Astrocyte (in vitro differentiated cells and primary cell): ENCODE data around the gene C10orf143. TPM values are rescaled to one million over a fixed set of nuclear protein-coding genes. Genes with fewer than 3 reads are reported as not detected.

Experiments used
- DNase-seq: peaks from one replicate; pipeline ENCODE4 v3.0.0-alpha.2; 2010; ENCODE audit warnings: low read depth
- FAIRE-seq: peaks from 2 replicates; lab custom pipeline; 2011; peaks lifted over from hg19 to GRCh38; lab: Jason Lieb, UNC
- H2AFZ ChIP-seq: 2 replicates; pipeline ENCODE4 v1.6.0; 2012; ENCODE audit warnings: low read depth, low read length, inconsistent platforms
- H3K27ac ChIP-seq: 2 replicates; pipeline ENCODE4 v1.5.1; 2011; ENCODE audit warnings: low read depth, low read length, inconsistent platforms
- H3K27me3 ChIP-seq: 2 replicates; pipeline ENCODE4 v1.6.0; 2011; ENCODE audit warnings: low read length, inconsistent platforms; ENCODE audit not compliant: insufficient read depth
- H3K36me3 ChIP-seq: 2 replicates; pipeline ENCODE4 v1.5.1; 2011; ENCODE audit warnings: low read length, inconsistent platforms; ENCODE audit not compliant: insufficient read depth
- H3K4me1 ChIP-seq: 2 replicates; pipeline ENCODE4 v1.5.1; 2011; ENCODE audit warnings: low read length, inconsistent platforms; ENCODE audit not compliant: insufficient read depth
- H3K4me2 ChIP-seq: 2 replicates; pipeline ENCODE4 v1.6.0; 2012; ENCODE audit warnings: low read length, inconsistent platforms
- H3K4me3 ChIP-seq: 2 replicates; pipeline ENCODE4 v1.5.1; 2011; ENCODE audit warnings: low read depth, mild to moderate bottlenecking, low read length, inconsistent platforms; ENCODE audit not compliant: insufficient read depth
- H3K79me2 ChIP-seq: 2 replicates; pipeline ENCODE4 v1.6.0; 2012; ENCODE audit warnings: mild to moderate bottlenecking, low read length, inconsistent platforms; ENCODE audit not compliant: insufficient read depth
- H3K9ac ChIP-seq: 2 replicates; pipeline ENCODE4 v1.6.0; 2012; ENCODE audit warnings: mild to moderate bottlenecking, low read length, inconsistent platforms
- H3K9me3 ChIP-seq: 2 replicates; pipeline ENCODE4 v1.5.1; 2012; ENCODE audit warnings: low read depth, mild to moderate bottlenecking, low read length, inconsistent platforms; ENCODE audit not compliant: insufficient read depth
- H4K20me1 ChIP-seq: 2 replicates; pipeline ENCODE4 v1.6.0; 2012; ENCODE audit warnings: low read length, inconsistent platforms; ENCODE audit not compliant: insufficient read depth
- H3K27ac Mint-ChIP-seq: one replicate; pipeline ENCODE4 v1.8.0; 2021; ENCODE audit warnings: mild to moderate bottlenecking, mixed read lengths; ENCODE audit not compliant: unreplicated experiment
- H3K27me3 Mint-ChIP-seq: one replicate; pipeline ENCODE4 v1.8.0; 2021; ENCODE audit warnings: low read depth, mixed read lengths; ENCODE audit not compliant: unreplicated experiment
- H3K36me3 Mint-ChIP-seq: one replicate; pipeline ENCODE4 v1.8.0; 2021; ENCODE audit warnings: low read depth, mixed read lengths; ENCODE audit not compliant: unreplicated experiment
- H3K4me1 Mint-ChIP-seq: one replicate; pipeline ENCODE4 v1.8.0; 2021; ENCODE audit warnings: low read depth, mixed read lengths; ENCODE audit not compliant: unreplicated experiment
- H3K4me3 Mint-ChIP-seq: one replicate; pipeline ENCODE4 v1.8.0; 2021; ENCODE audit warnings: mild to moderate bottlenecking, moderate library complexity, mixed read lengths; ENCODE audit not compliant: unreplicated experiment
- H3K9me3 Mint-ChIP-seq: one replicate; pipeline ENCODE4 v1.8.0; 2021; ENCODE audit warnings: mild to moderate bottlenecking, mixed read lengths; ENCODE audit not compliant: unreplicated experiment
- CTCF ChIP-seq: IDR thresholded peaks from 2 replicates; pipeline ENCODE4 v1.5.1; 2011; ENCODE audit warnings: low read depth, mild to moderate bottlenecking, inconsistent platforms, low read length, moderate library complexity; ENCODE audit not compliant: insufficient read depth
- EZH2 ChIP-seq: IDR thresholded peaks from 2 replicates; pipeline ENCODE4 v1.6.1; 2012; ENCODE audit warnings: mild to moderate bottlenecking, low read length, inconsistent platforms; ENCODE audit not compliant: insufficient read depth
- total RNA-seq: library from RNA; stranded (reverse); gene quantifications from 2 replicates; pipeline ENCODE4 v1.2.1, GENCODE V29; 2021

The C10orf143 gene
- total RNA-seq, 1 donor from 2014 or later, result 0.73 TPM

- peaks cover 3% of the 10 kb centered on the region for H3K27me3 Mint-ChIP-seq
- peak overlapping the region; percentile 79 for H3K27ac Mint-ChIP-seq
- no peaks in the 10 kb centered on the region for H3K27me3 ChIP-seq
These were observed 27.2 kb upstream of the C10orf143 start for GRCh38 chr10:130137659-130138478.

GRCh38 chr10:130137090-130137448, 26.4 kb upstream of the C10orf143 start:
- Histone ChIP-seq H3K4me3 (peak overlapping the region; percentile 92), H4K20me1 (peaks cover 49% of the 10 kb centered on the region), H3K4me2 (peak overlapping the region; percentile 99), H3K27ac (peak overlapping the region; percentile 82), H2AFZ (peak overlapping the region; percentile 92), H3K9me3 (no peaks in the 10 kb centered on the region), H3K36me3 (peaks cover 2% of the 10 kb centered on the region), H3K9ac (peak overlapping the region; percentile 91), H3K79me2 (peaks cover 59% of the 10 kb centered on the region), H3K27me3 (no peaks in the 10 kb centered on the region), H3K4me1 (peaks cover 14% of the 10 kb centered on the region)
- Mint-ChIP-seq H3K4me1 (peaks cover 28% of the 10 kb centered on the region), H3K4me3 (peak overlapping the region; percentile 95), H3K36me3 (no peaks in the 10 kb centered on the region), H3K27me3 (peaks cover 3% of the 10 kb centered on the region), H3K27ac (peak overlapping the region; percentile 79), H3K9me3 (no peaks in the 10 kb centered on the region)
- TF ChIP-seq EZH2 (no peak), CTCF (no peak)
- FAIRE-seq (no peak), DNase-seq (peak; percentile 40)

More at GRCh38 chr10:130137659-130138478, 27.2 kb upstream of the C10orf143 start:
- H3K27ac ChIP-seq, result peak overlapping the region; percentile 82
- no peaks in the 10 kb centered on the region for H3K9me3 ChIP-seq
- FAIRE-seq (no peak), DNase-seq (no peak)
- no peaks in the 10 kb centered on the region for H3K9me3 Mint-ChIP-seq
- peaks cover 67% of the 10 kb centered on the region for H3K79me2 ChIP-seq
- TF ChIP-seq CTCF (no peak), EZH2 (no peak)
- no peak overlapping the region for H2AFZ ChIP-seq
- H3K4me1 Mint-ChIP-seq, result peaks cover 36% of the 10 kb centered on the region
- peak overlapping the region; percentile 91 for H3K9ac ChIP-seq
- peak overlapping the region; percentile 92 for H3K4me3 ChIP-seq
- H3K36me3 Mint-ChIP-seq, result no peaks in the 10 kb centered on the region
- peaks cover 15% of the 10 kb centered on the region for H3K4me1 ChIP-seq
- H3K4me2 ChIP-seq, result peak overlapping the region; percentile 99
- H3K4me3 Mint-ChIP-seq, result peak overlapping the region; percentile 95
- H4K20me1 ChIP-seq, result peaks cover 57% of the 10 kb centered on the region
- peaks cover 2% of the 10 kb centered on the region for H3K36me3 ChIP-seq
